Erythroblast (primary cell): ENCODE results near the gene GPR27.

ENCODE experiments used
- DNase-seq, 2 experiments: peaks; one replicate each; lab custom pipeline; 2025; lab: John Stamatoyannopoulos, UW
- GATA1 ChIP-seq: IDR thresholded peaks from 2 replicates; pipeline ENCODE4 v1.6.1; 2011; ENCODE audit warnings: low read depth, mild to moderate bottlenecking, control low read depth, low read length, moderate library complexity
- POLR2A ChIP-seq: IDR thresholded peaks from 2 replicates; pipeline ENCODE4 v1.6.1; 2011; ENCODE audit warnings: mild to moderate bottlenecking, low read length

The GPR27 gene

DNA sequence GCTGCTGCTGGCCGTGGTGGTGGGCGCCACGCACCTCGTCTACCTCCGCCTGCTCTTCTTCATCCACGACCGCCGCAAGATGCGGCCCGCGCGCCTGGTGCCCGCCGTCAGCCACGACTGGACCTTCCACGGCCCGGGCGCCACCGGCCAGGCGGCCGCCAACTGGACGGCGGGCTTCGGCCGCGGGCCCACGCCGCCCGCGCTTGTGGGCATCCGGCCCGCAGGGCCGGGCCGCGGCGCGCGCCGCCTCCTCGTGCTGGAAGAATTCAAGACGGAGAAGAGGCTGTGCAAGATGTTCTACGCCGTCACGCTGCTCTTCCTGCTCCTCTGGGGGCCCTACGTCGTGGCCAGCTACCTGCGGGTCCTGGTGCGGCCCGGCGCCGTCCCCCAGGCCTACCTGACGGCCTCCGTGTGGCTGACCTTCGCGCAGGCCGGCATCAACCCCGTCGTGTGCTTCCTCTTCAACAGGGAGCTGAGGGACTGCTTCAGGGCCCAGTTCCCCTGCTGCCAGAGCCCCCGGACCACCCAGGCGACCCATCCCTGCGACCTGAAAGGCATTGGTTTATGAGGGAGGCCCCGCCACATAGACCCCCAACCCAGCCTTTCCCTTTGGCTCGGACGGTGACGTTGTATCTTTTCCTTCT lies 1.1 kb downstream of the GPR27 start:
- no peak for DNase-seq
- TF ChIP-seq GATA1, result no peak
- TF ChIP-seq POLR2A, result no peak

DNA sequence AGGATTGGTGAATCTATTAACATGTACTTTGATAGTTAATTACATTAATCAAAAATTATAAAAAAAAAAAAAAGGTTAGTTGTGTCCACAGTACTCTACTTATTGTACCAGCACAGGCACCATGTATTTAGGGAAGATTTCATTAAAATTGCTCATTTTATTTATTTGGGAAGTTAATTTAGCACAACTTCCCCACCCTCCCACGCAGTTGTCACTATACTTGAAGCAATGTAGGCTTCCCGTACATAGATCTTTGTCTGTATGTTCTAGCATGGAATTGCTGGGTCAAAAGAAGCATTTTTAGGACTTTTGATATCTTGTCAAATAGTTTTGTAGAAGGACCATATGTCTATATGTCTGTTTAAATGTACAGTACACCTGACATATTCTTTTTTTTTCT lies 4.4 kb downstream of the GPR27 start:
- no peak for DNase-seq
- TF ChIP-seq POLR2A (no peak), GATA1 (no peak)

DNA sequence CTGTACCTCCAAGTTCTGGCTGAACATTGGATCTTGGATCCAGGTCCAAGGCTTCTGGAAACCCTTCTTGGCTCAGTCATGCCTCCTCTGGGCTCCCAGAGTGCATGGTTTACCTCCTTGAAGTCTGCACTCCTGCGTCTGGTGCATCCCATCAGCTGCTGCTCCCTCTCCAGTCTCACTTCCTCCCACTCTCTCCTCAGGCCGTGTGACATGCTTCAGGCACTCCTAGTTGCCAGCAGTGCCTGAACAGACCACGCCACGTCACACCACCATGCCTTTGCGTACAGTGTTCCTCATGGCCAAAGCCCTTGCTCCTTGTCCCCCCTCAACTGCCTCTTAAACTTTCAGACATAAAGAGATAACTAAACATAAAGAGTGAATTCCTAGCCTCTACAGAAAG lies 5.7 kb downstream of the GPR27 start:
- TF ChIP-seq POLR2A (no peak), GATA1 (no peak)
- DNase-seq, result no peak

DNA sequence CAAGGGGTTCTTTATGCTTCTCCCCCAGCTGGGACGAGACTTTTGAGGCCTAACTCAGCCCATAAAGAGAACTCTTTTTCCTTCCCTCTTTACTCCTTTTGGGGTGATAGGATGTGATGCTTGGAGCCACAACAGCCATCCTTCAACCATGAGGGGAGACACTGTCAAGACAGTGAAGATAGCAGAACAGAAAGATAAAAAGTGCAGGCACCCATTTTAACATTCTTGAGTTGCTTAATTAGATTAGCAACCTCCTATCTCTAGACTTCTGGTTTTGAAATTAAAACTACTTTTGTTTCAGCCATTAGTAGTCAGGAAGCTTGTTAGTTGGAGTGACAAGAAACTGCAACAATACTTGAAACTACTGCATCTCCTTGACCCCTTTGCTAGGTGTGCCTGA lies 6.5 kb downstream of the GPR27 start:
- no peak for DNase-seq
- no peak for TF ChIP-seq GATA1
- TF ChIP-seq POLR2A, result no peak

DNA sequence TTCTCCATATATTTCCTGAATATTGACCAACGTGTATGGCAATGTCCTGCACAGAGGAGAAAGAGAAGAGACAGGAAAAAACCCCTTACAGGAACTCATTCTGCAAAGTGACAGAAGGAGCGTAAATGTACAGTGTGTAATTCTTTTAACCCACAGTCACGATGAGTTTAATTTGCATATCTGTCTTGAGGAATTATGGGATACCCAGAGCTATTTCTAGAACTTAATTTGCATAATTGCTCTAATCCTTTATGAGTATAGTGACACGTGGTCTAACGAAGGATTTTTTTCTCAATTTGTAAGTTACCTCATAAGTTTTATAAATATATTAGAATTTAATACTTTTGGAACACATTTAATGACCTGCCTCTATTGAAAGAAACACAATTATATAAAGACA lies 9.8 kb downstream of the GPR27 start:
- no peak for DNase-seq
- TF ChIP-seq GATA1 (no peak), POLR2A (no peak)

DNA sequence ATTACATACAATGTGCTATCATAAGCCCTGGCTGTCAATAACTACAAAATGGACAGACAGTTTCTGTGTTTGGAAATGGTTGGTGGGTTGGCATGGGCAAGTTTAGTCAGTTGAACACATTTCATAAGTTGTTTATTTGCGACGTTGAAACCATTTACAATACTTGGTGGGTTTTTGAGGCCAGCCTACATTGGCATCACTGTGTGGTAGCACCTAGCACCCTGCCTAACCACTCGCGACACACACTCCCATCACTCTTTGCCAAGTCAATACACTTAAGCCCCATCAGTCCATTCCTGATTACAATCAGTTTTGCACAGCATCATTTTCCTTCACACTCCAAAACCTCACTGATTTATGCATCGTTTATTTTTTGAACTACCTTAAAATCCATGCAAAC lies 17.5 kb downstream of the GPR27 start:
- TF ChIP-seq GATA1 (no peak), POLR2A (no peak)
- DNase-seq, result no peak

DNA sequence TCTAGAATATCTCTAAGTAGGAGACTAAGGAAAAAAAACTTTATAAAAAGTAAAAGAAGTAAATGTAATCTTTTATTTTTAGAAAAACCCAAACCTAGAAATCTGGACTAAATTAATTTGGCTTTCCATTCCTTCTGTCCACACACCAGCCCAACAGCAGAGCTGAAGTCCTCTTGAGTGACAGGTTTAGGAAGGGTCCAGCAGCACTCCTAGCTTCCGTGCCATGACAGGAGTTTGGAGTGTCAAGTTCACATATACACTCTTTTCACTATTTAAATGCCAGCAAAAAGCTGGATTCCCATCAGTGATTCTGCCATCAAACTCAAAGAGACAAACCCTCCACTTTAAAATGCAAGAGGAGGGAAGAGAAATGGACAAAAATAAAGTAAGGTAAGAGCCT lies 18.2 kb downstream of the GPR27 start:
- DNase-seq, result no peak
- TF ChIP-seq POLR2A (no peak), GATA1 (no peak)

DNA sequence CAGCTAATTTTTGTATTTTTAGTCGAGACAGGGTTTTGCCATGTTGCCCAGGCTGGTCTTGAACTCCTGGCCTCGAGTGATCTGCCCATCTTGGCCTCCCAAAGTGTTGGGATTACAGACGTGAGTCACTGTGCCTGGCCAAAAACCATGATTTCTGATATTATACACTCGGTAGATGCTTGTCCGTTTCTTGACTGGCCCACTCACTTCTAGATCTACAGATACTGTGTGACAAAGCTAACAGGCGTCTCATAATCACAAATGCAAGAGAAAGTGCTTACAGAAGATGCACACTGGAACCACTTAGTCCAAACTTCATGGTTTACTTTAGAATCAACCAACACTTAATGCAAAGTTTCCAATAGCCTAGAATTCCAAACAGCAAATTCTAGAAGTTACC lies 22.9 kb downstream of the GPR27 start:
- no peak for DNase-seq
- TF ChIP-seq GATA1, result no peak

DNA sequence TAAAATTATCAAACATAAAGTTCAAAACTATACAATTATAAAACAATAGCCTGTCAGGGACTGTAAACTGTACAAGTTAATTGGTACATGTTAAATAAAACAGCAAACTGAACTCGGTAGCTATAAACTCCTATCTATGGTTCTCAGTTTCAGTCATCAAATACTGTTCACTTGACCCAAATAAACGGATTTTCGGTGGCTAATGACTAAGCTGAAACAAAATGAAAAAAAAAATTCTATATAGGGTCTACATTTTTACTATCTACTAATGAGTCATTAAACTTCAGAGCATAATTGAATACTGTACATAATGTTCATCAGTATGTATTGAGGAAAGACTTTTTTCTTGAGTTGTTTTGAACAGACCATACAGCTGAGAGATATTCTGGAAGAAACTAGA lies 24.7 kb downstream of the GPR27 start:
- DNase-seq, result no peak
- TF ChIP-seq GATA1, result no peak
- TF ChIP-seq POLR2A, result no peak

DNA sequence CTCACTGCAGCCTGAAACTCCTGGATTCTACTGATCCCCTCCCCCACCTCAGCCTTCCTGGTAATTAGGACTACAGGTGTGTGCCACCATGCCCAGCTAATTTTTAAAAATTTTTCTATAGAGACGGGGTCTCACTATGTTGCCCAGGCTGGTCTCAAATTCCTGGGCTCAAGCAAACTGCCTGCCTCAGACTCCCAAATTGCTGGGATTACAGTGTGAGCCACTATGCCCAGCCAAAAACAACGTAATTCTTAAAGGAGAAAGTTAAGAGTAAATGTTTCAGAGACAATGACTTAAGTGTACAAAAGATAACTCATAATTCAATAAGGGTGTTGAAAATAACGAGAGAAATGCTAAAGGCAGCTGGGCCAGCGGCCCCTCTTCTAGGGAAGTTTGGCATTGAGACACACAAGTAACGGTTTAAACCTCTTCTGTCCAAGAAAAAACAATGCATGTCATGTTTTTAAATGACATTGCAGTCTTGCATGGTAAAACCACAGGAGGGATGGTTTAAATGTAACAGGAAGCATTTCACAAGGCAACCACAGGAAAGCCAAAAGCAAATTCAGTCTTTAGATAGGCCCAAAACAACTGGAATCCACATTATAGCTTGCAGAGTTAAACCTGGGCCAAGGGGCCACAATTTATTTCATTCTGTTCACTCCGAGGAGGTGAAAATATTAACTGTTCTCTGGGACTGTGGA lies 26.2 kb downstream of the GPR27 start:
- DNase-seq, result no peak
- no peak for TF ChIP-seq POLR2A
- TF ChIP-seq GATA1, result no peak

DNA sequence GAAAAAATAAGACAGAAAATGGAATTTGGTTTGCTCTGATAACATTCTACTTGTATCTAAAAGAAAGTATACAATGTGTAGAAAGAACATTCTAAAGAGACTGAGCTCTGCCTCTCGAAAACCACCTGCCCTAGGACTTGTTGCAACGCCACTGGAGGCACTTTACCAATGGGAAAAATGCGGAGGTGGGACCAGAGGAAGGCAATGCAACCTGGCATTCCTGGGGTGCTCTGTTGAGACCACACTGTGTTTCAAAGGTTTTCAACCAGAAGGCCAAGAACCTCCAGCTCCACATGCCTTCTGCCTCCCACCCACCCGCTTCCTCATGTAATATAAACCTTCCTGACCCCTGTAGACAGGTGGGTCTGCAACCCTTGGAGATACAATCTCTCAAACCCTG lies 26.8 kb downstream of the GPR27 start:
- no peak for TF ChIP-seq GATA1
- no peak for TF ChIP-seq POLR2A
- no peak for DNase-seq

DNA sequence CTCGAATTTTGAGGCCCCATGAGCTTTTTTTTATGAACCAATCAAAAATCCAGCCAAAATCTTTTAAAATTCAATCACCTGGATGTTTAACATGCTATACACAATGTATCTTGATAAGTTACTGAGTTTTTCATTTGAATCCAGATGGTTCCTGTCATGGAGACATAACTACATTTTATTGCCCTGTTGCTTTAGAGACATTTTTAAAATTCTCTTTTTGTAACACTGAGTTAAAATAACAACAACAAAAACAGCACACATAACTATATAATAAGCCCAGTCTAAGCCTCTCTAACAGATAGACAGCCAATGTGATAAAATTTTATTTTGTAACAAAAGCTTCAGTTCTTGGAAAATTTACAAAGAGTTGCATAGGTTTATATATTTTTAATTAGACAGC lies 29.5 kb downstream of the GPR27 start:
- TF ChIP-seq POLR2A, result no peak
- no peak for TF ChIP-seq GATA1
- DNase-seq, result no peak

DNA sequence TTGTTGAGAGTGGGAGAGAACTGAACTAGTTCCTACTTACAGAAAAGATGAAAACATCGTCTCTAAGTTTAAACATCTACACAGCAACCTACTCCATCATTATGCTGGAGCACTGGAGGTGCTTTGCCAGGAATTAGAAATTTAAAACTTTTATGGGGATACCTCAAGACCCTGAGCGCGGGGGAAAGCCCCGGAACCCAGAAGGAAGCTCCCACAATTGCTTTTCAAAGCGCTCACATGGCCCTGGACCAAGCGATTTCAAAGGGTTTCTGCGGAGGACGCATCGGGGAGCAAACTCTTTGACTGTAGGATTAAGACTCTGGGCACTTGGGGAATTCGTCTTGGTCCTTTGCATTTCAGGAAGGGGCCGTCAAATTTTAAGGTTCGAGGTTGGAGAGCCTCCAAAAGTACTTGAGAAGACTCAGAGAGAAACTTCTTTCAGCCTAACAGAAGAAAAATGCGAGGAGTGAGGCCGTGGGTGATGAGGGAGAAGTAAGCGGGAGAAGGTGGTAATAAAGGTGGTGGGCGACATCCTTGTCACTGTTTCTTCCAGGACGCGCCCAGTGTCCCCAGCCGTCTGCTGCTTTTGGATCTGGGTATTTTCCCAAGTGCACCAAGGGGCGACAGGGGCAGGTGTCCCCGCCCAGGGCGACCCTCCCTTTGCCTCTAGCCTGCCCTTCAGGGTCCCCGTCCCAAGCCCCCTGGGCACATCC lies 30.7 kb downstream of the GPR27 start:
- TF ChIP-seq GATA1 (no peak), POLR2A (no peak)
- DNase-seq, result no peak

DNA sequence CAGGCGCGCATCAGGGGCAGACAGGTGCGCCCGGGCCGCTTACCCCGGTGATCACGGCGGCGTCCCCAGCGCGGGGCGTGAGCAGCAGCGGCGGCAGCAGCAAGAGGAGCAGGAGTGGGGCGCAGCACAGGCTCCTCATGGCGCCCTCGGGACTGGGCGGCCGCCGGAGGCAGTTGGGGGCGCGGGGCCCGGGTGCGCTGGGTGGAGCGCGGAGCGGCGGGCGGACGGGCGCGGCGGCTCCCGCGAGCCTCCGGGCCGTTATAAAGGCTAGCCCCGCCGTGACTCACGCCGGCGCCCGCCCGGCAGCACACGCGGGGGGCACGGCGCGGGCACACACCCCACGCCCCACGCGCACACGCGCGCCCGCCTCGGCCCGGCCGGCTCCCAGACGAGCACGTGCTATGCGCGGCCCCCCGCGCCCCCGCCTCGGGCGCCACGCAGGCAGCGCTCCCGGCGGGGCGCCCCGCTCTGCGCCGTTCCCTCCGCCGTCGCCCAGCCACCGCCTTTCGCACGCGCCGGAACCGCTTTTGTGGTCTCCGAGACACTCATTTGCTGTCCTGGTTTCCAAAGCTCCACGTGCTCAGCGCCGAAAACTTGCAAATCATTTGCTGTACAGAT lies 31.4 kb downstream of the GPR27 start, which contains the start of gene PROK2:
Gene PROK2, minus strand, starts transcription at position 235 of the 618 bp plus-strand sequence. Its CDS starts 96 bp downstream, at position 139.
- no peak for DNase-seq

More for the DNA sequence above, 31.4 kb downstream of the GPR27 start, which contains the start of gene PROK2:
- TF ChIP-seq GATA1, result no peak
- no peak for TF ChIP-seq POLR2A
